Gastrocnemius medialis (tissue), 4 donors: ENCODE results near the gene MMRN2. TPM values are rescaled to one million over a fixed set of nuclear protein-coding genes. Genes with fewer than 3 reads are reported as not detected.
A peak's percentile ranks its signal among the peaks of the same experiment; 100 is the strongest.

Experiments
- ATAC-seq, 2 donors: fragments of 150-250 bp; one replicate each; pipeline ENCODE4 v1.9.1; 2016
- DNase-seq, 2 donors: peaks; one replicate each; pipeline ENCODE4 v3.0.0-alpha.2; 2019
- H3K27ac ChIP-seq, 4 donors: fragments of 200-600 bp; sonication (generic); 1 replicate in 1 of 4; 2 replicates in 3 of 4; pipeline ENCODE4 v1.5.1; 2016 to 2018; ENCODE audit warnings: mild to moderate bottlenecking in 2 of 4, moderate library complexity in 1 of 4
- H3K27me3 ChIP-seq, 3 donors: fragments of 200-600 bp; sonication (generic) in 2 of 3; 1 replicate in 1 of 3; 2 replicates in 2 of 3; pipeline versions ENCODE4 v1.5.1 to v1.6.0; 2016 to 2019; ENCODE audit warnings: mild to moderate bottlenecking in 1 of 3, moderate library complexity in 1 of 3
- H3K36me3 ChIP-seq, 2 donors: fragments of 200-600 bp; sonication (generic) in 1 of 2; one replicate each; pipeline ENCODE4 v1.5.1; 2017 to 2018
- H3K4me1 ChIP-seq, 2 donors: fragments of 200-600 bp; sonication (generic) in 1 of 2; one replicate each; pipeline ENCODE4 v1.5.1; 2016 to 2017; ENCODE audit warnings: mild to moderate bottlenecking in 2 of 2
- H3K4me3 ChIP-seq, 4 donors: fragments of 200-600 bp; sonication (generic) in 3 of 4; 1 replicate in 1 of 4; 2 replicates in 3 of 4; pipeline ENCODE4 v1.5.1; 2016 to 2019; ENCODE audit warnings: mild to moderate bottlenecking in 2 of 4
- H3K9me3 ChIP-seq, 3 donors: fragments of 200-600 bp; sonication (generic) in 2 of 3; 1 replicate in 1 of 3; 2 replicates in 2 of 3; pipeline ENCODE4 v1.5.1; 2016 to 2019
- CTCF ChIP-seq, 5 experiments: fragments of 450-650 bp in 3 of 5; fragments of 200-600 bp in 2 of 5; sonication (generic) in 2 of 5; IDR thresholded peaks in 4 of 5; conservative IDR thresholded peaks in 1 of 5; 1 replicate in 4 of 5; 2 replicates in 1 of 5; pipeline ENCODE4 v1.5.1; 2016 to 2019; ENCODE audit warnings: antibody characterized with exemption in 5 of 5, mild to moderate bottlenecking in 3 of 5, moderate library complexity in 3 of 5
- POLR2A ChIP-seq, 2 donors: fragments of 450-650 bp; IDR thresholded peaks; one replicate each; pipeline ENCODE4 v1.6.1; 2017; ENCODE audit warnings: antibody characterized with exemption in 2 of 2, mild to moderate bottlenecking in 2 of 2, moderate library complexity in 2 of 2
- in situ Hi-C, 4 donors: fragments of 200-750 bp; cut with MboI; loops; one replicate each; pipeline versions ENCODE4 v1.15.0 to v1.8.0; 2017; ENCODE audit warnings: low sequenced_read_pairs in 4 of 4
- intact Hi-C: fragments of 100-400 bp; cut with DNase I; formaldehyde crosslinking; loops from one replicate; pipeline ENCODE4 v1.15.1; 2023; ENCODE audit warnings: low total_unique reads
- total RNA-seq, 4 donors: library from RNA; depleted of rRNA; stranded (reverse); fragments of >200 nt; gene quantifications; one replicate each; pipeline versions ENCODE4 v1.1.0 to v1.2.3, GENCODE V29; 2016

MMRN2 gene
- total RNA-seq, 4 donors from 2014 or later: 14.6 to 34.8 (median 25.8) TPM

- no peak for DNase-seq
- Histone ChIP-seq H3K9me3 (no peaks in the 10 kb centered on the region), H3K27me3 (no peaks in the 10 kb centered on the region), H3K36me3 (no peaks in the 10 kb centered on the region), H3K4me1 (peaks cover 27 to 29% of the 10 kb centered on the region in 2 donors), H3K4me3 (no peak overlapping the region), H3K27ac (no peak overlapping the region)
- TF ChIP-seq POLR2A (IDR thresholded peaks at IDR 0.05) (no peak), CTCF (IDR thresholded peaks at IDR 0.05 in 4 of 5, conservative IDR thresholded peaks at IDR 0.05 in 1 of 5) (no peak)
- intact Hi-C loops (no loop called here), in situ Hi-C loops (no loop called here)
- ATAC-seq: no peak
Observed at GRCh38 chr10:86962981-86963310, 5.5 kb upstream of the MMRN2 start.

GRCh38 chr10:86962136-86962980 lies 4.9 kb upstream of the MMRN2 start:
- DNase-seq: peak in 1 of 2 donors; percentile 9
- Histone ChIP-seq H3K4me3 (no peak overlapping the region), H3K4me1 (peaks cover 22 to 23% of the 10 kb centered on the region in 2 donors), H3K36me3 (no peaks in the 10 kb centered on the region), H3K27me3 (no peaks in the 10 kb centered on the region), H3K9me3 (no peaks in the 10 kb centered on the region), H3K27ac (no peak overlapping the region)
- in situ Hi-C loops (no loop called here), intact Hi-C loops (no loop called here)
- TF ChIP-seq POLR2A (IDR thresholded peaks at IDR 0.05) (no peak), CTCF (IDR thresholded peaks at IDR 0.05 in 4 of 5, conservative IDR thresholded peaks at IDR 0.05 in 1 of 5) (no peak)
- no peak for ATAC-seq

- intact Hi-C loops (no loop called here), in situ Hi-C loops (no loop called here)
- DNase-seq: peak in 1 of 2 donors; percentile 10
- ATAC-seq: no peak
- no peak overlapping the region for H3K4me3 ChIP-seq
- H3K27ac ChIP-seq: no peak overlapping the region
- TF ChIP-seq CTCF (IDR thresholded peaks at IDR 0.05 in 4 of 5, conservative IDR thresholded peaks at IDR 0.05 in 1 of 5) (no peak), POLR2A (IDR thresholded peaks at IDR 0.05) (no peak)
- H3K9me3 ChIP-seq: no peaks in the 10 kb centered on the region
- H3K4me1 ChIP-seq: peaks cover 15% of the 10 kb centered on the region in 2 donors
- H3K27me3 ChIP-seq: no peaks in the 10 kb centered on the region
- no peaks in the 10 kb centered on the region for H3K36me3 ChIP-seq
Observed at GRCh38 chr10:86961481-86962091, 4.2 kb upstream of the MMRN2 start.

GRCh38 chr10:86960863-86961434 lies 3.5 kb upstream of the MMRN2 start:
- no peak overlapping the region for H3K27ac ChIP-seq
- no peak overlapping the region for H3K4me3 ChIP-seq
- no peaks in the 10 kb centered on the region for H3K9me3 ChIP-seq
- H3K36me3 ChIP-seq: no peaks in the 10 kb centered on the region
- H3K4me1 ChIP-seq: peaks cover 8 to 9% of the 10 kb centered on the region in 2 donors
- in situ Hi-C loops: no loop called here
- no peaks in the 10 kb centered on the region for H3K27me3 ChIP-seq
- intact Hi-C loops: no loop called here
- DNase-seq: peak in 1 of 2 donors; percentile 7
- ATAC-seq: no peak
- TF ChIP-seq POLR2A (IDR thresholded peaks at IDR 0.05) (no peak), CTCF (IDR thresholded peaks at IDR 0.05 in 4 of 5, conservative IDR thresholded peaks at IDR 0.05 in 1 of 5) (no peak)
